GM11168 (cell line): Measurements from ENCODE around the gene CLPSL2.

Experiments used
- in situ Hi-C: fragments of 300-500 bp; cut with MboI; formaldehyde crosslinking; loops from one replicate; pipeline ENCODE4 v1.12.0; 2022; ENCODE audit warnings: low sequenced_read_pairs; ENCODE audit not compliant: unreplicated experiment

The CLPSL2 gene

DNA sequence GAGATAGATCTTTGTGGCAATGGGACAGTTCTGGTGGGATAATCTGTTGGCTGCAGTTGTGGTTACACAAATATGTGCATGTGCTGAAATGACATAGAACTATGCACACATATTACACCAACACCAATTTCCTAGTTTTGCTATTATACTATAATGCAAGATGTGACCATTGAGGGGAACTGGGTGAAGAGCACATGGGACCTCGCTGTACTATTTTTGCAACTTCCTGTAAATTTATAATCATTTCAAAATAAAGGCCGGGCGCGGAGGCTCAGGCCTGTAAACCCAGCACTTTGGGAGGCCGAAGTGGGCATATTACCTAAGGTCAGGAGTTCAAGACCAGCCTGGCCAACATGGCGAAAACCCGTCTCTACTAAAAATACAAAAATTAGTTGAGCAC is 30.9 kb upstream of the CLPSL2 start:
- in situ Hi-C loops = no loop called here

DNA sequence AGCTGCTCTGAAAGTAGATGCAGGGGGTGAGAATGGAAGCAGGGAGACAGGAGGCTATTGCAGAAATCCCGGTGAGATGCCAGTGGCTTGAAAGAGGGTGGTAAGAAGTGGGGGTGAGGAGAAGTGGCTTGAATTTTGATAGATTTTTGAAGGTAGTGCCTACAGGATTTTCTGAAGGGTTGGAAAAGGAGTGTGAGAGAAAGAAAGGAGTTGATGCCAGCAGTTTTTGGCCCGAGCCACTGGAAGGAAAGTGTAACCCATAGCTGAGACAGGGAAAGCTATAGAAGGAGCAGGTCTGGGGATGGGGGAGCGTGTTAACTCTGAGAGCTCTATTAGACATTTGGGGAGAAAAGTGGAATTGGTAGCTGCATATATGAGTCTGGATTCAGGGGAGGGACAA is 29.9 kb upstream of the CLPSL2 start:
- in situ Hi-C loops = no loop called here

DNA sequence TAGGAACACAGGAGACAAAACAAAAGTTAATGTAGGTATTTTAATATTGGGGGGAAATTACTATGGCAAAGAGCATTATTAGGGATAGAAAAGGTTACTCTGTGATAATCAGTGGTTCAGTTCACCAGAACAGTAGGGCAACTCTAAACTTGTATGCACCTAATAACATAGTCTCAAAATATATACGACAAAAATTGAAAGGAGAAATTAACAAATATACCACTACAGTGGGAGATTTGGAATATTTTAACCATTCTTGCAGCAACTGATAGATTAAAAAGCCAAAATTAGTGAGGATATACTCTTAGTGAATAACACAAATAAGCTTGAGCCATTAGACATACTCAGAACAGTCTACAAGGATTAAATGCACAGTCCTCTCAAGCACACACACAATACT is 28.5 kb upstream of the CLPSL2 start:
- in situ Hi-C loops = no loop called here

DNA sequence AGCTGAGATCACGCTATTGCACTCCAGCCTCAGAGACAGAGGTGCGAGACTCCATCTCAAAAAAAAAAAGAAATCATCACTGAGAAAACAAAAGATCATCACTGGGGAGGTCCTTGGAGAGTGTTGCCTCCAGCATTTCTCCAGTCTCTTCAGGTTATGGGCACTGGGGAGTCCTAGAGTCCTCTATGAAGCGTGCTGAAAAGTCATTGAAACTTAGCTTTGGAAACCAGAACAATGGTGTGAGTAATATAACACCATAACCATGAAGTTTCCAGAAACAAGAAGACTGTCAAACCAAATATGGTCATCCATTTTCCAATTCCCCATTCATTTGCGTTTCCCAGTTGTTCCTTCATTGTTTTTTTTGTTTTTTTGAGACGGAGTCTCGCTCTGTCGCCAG is 25.8 kb upstream of the CLPSL2 start:
- in situ Hi-C loops = no loop called here

DNA sequence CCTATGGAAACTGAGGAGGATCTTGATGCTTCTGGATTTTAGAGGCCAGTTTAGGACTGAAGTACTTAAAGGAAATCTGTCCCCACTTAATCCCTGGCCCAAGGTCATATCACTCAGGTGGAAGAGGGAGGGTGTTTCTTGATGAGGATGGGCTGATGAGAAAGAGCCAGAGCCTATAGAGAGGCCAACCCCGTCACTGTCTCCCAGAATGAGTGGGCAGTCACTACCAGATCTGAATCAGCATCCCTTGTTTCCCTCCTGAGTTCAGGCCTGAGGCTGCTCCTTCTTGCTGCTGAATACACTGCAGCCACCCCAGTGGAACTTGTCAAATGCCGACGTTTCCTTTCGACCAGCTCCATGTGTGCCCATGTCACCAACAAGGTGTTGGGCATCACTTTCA is 24.8 kb upstream of the CLPSL2 start:
- in situ Hi-C loops = no loop called here

DNA sequence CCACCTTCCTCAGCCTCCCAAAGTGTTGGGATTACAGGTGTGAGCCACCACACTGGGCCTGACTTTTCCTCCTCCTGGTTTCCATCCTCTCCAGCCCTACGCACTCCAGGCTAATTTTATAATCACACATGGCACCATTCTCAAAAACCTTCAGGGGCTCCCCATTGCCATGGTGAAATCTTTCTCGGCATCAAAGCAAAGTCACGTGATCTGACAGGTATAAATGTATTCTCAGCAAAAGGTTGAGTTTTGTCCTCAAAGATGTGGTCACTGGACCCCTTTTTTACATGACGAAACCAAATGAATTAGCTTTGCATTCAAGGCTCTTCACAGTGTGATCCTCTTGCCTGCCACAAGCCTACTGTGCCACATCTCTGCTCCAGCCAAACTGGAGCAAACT is 24.1 kb upstream of the CLPSL2 start:
- in situ Hi-C loops = no loop called here

DNA sequence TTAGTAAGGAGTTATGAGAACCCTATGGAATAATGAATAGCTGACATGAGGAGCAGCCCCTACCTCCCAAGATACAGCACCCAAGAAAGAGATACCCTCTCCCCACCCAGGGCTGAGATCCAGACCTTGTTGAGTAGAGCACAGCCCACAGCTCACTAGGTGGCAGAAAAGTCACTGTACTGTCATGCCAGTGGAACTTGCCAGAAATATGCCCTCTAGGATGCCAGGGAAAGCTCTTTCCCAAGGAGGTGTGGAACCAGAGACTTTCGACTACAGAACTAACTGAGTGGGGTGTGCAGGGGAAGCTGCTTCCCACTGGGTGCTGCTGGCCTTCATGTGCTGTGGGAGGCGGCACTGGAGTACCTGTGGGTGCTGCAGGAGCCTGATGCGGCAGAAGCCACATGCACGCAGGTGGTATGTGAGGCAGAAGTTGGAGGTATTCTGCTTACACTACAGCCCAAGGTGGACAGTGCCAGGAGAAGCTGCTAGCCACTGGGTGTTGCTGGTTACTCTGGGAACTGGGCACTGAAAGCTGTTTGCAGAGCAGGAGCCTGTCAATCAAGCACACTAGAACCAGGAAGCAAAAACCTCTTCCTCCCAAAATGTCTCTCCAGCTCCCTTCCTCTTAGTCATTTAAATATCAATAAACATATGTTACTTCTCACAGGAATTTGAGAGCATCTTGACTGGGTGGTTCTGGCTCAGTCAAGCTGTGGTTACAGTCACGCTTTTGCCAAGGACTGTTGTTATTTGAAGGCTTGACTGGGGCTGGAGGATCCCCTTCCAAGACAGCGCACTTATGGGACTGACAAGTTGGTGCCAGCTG is 21.7 kb upstream of the CLPSL2 start:
- in situ Hi-C loops = no loop called here

DNA sequence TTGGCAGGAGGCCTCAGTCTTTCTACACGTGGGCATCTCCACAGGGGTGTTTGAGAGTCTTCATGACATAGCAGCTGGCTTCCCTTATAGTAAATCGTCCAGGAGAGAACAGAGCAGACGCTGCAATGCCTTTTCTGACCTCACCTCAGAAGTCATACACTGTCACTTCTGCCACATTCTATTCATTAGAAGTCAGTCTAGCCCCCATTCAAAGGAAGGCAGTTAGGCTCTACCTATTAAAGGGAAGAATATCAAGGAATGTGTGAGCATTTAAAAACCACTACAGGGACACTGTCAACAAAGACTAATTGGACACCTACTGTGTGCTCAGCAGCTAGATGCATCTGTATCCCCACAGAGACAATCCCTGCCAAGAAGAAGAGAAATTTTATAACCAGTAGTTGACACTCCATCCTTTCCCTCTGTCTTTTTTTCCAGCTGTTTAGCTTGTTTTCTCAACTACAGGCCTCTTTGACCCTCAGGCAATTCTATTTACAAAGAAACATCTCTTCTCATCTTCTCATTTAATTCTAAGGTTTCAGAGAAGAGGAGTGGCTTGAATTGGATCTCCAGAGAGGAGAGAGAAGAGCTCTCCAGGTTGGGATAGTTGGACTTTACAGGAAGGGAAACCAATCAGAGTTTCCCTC is 21.0 kb upstream of the CLPSL2 start:
- in situ Hi-C loops = no loop called here

DNA sequence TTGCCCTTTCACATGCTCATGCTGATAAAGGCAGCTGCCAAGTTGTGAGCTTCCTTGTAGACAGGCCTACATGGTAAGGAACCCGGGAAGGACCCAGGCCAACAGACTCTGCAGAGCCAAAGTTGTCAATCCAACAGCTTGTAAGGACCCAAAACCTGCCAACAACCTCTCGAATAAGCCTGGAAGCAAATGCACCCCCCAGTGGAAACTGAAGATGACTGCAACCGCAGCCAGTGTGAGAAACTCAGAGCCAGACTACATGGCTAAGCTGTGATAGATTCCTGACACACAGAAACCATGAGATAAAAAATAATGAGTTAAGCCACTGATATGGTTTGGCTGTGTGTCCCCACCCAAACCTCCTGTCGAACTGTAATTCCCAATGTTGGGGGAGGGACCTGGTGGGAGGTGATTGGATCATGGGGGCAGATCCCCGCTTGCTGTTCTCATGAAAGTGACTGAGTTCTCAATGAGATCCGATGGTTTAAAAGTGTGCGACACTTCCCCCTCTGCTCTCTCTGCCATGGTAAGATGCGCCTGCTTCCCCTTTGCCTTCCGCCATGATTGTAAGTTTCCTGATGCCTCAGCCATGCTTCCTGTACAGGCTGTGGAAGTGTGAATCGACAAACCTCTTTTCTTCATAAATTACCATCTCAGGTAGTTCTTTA is 18.8 kb upstream of the CLPSL2 start:
- in situ Hi-C loops = no loop called here

DNA sequence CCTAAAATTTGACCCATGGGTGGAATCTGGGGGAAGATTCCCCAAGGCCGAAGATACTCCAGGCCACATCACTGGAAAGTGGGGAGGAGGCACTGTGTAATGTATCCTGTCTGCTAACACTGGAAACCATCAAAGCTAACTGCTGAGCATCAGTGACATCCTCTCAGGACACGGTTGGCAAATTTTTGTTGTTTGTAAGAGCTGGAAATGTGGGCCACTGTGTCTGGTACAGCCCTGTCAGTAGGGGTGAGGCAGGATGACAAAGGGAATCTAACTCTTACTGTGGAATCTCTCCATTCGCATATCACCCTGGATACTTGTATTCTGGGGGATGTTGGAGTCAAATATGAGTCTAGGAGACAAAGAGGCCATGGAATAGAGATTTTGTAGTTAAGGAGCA is 17.0 kb upstream of the CLPSL2 start:
- in situ Hi-C loops = no loop called here

DNA sequence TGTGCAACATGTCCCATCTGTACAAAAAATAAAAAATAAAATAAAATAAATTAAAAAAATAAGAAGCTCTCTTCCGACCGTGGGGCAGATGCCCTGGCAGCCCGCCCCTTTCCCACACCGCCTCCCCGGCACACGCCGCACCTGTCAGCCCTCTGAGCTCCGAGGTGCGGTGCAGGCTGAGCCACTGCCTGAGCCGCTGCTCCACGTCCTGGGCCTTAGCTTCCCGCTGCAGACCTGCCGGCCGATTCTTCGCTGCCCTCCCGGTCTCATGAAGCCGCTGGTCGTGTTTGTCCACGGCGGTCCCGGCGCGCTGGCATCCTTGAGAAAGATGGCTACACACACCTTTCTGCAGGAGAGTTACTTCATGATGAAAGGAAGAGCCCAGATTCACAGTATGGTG is 10.7 kb upstream of the CLPSL2 start:
- in situ Hi-C loops = no loop called here

DNA sequence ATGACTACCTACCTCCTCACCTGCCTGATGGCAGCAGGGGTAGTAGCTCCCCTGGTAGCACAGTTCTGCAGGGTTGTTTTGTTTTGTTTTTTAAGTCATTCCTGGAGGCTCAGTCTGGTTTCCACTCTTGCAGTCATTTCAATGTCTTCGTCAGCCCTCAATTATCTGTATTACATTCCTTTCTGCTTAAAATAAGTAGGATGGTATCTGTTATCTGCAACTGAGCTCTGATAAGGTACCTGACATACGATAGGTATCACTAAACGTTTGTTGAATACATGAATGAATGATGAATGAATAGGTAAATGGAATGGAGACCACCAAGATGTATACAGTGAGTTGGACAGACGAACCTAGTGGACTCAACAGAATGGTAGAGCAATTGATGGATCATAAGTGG is 7.2 kb upstream of the CLPSL2 start:
- in situ Hi-C loops = no loop called here

DNA sequence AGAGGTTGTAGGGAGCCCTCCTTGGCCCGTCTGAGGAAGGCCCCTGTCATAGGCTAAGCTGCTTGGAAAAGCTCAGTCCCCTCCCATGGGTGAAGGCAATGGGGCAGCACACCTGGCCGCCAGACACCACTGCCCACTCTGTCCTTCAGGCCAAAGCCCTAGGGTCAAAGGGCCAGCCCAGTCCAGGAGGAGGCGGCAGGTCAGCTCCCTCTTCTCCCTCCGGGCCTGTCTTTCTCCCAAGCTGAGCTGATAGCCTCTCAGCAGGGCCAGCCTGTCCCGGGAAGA is 5.1 kb upstream of the CLPSL2 start:
- in situ Hi-C loops = no loop called here

DNA sequence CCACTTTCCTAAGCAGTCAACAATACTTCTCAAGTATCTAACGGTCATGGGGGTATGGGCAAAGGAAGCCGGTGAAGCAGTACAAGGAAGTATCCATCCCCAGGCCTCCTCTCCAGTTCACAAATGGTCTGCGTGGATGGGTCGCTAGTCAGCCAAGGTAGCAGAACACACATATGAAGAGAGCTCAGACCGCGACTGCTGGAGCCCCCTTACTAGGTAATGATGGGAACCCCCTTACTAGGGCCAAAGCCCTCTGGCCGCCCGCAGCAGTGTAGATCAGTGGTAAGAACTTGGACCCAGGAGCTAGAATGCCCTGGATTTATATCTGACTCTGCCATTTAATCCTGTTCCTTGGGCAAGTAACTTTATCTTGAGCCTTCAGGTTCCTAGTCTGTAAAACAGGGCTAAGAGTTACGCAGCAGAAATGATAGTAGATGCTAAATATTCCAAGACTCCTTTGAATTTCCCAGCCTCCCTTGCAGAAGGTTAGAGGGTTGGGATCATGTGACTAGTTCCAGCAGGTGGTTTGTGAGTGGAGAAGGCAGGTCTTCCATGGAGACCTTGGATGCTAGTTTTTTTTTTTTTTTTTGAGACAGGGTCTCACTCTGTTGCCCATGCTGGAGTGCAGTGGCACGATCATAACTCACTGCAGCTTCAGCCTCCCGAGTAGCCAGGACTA is 2.1 kb upstream of the CLPSL2 start:
- in situ Hi-C loops = no loop called here

DNA sequence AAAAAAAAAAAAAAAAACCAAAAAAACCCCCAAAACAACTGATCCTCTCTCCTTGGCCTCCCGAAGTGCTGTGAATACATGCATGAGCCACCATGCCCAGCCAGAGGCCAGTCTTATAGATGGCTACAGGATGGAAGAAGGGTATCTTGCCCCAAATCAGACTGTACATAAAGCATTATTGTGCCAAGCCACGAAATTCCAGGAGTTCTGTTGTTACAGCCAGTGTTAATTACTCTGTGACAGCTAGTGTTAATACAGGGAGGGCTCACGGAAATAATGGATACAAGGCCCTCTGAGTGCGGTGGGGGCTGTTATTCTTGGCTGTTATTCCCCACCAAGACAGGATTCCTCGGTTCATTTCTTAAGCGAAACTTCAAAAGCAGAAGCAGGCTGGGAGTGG is 1.4 kb upstream of the CLPSL2 start:
- in situ Hi-C loops = no loop called here

DNA sequence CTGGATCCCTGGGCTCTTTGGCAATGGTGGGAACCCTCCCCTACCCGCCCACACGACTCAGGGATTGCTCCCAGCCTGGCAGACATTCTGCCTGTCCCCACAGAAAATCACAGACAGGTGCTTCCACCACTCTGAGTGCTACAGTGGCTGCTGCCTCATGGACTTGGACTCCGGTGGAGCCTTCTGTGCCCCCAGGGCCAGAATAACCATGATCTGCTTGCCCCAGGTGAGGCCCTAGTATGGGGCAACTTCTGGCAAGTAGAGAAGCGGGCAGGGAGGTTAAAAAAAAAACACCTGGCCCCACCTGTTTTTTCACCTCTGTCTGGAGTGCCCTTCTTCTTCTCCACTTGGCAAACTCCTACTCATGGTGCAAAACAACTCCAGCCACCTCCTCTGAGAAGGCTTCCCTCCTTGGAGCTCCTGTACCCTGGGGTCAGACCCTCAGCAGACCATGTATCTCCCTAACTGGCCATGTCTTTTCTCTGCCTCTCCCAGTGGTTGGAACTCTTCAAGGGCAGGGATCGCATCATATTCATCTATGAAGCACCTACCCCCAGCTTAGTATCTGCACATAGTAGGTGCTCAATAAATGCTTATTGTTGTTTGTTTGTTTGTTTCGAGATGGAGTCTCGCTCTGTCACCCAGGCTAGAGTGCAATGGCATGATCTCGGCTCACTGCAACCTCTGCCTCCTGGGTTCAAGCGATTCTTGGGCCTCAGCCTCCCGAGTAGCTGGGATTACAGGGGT is 1.1 kb downstream of the CLPSL2 start:
- in situ Hi-C loops = no loop called here

DNA sequence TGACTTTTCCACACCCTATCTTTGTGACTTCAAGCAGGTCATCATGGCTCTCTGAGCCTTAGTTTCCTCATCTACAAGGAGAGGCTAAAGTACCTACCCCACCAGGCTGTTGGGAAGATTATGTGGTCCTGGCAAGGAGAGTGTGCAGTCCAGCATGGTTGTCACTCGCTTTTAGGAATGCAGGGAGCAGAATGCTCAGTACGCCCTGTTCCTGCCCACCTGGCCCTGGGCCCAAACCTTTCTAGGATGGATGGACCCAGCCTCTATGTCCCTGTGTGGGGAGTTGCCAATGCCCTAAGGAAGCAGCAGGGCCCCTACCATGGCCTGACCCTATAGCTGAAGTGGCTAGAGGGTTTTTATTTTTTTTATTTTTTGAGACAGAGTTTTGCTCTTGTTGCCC is 2.0 kb downstream of the CLPSL2 start:
- in situ Hi-C loops = no loop called here

DNA sequence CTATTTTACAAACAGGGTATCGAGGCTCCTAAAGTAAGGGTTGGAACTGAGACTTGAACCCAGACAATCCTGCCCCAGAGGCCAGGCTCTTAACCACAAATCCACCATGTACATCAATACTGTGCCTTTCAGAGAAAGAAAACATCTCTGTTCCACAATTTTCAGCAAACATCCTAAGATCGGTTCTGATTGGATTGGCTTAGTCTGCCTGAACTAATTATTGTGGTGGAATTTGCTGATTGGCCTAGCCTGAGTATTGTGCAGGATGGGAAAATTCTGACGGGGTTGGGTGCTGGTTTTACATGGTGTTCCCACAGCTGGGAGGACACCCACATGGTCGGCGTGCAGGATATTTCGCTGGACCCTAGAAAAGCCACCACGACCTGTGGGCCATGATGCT is 4.3 kb downstream of the CLPSL2 start, which contains the start of gene CLPSL1:
TSS of gene CLPSL1 (plus strand) at position 301 of the 400 bp plus-strand sequence. CDS start at position 393, 92 bp downstream.
- in situ Hi-C loops = no loop called here

DNA sequence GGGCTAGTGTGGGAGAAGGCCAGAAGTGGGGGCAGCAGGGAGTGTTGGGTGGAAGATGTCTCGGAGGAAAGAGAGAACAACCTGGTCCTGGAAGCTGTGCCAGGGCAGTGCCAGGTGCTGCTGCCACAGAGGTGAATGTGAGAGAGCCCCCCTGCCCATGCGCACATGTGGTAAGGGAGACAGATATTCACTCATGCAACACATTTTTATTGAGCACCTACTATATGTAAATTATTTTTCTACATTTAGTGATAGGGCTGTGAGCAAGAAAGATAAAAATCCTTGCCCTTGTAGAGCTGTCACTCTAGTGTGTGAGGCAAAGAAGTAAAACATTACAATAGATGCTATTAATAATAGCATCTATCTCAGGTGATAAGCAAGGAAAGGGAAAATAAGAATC is 4.9 kb downstream of the CLPSL2 start:
- in situ Hi-C loops = no loop called here

DNA sequence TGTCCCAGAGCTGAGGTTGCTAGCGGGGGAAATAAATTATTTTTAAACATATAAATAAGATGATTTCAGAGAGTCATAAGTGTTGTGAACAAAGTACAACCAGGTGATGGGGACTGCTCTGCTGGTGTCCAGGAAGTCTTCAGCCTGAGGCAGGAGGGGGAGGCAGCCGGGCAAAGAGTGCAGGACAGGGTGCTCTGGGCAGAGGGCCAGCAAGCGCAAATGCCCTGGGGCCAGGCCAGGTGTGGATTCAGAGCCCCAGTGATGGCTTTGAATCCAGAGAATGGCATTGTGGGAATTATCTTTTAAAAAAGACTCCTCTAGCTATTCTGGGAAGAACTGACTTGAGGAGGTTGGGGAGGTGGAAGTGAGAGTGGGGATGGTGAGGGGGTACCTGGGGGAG is 6.0 kb downstream of the CLPSL2 start:
- in situ Hi-C loops = no loop called here
